ENCODE measurements around the gene CTNNA1. TPM values are rescaled to one million over a fixed set of nuclear protein-coding genes. Genes with fewer than 3 reads are reported as not detected.

Gene CTNNA1
- total RNA-seq, 3 donors from 2014 or later (not counting 1 experiment from before 2014, with no cell fraction given), result 34.4 to 53.0 (median 49.8) TPM

- intact Hi-C loops (cut with micrococcal nuclease), result no loop called here
- no peaks in the 10 kb centered on the region for H3K27me3 Mint-ChIP-seq (ENCODE audit: low read depth in 2 of 2)
- peaks cover 0 to 6% of the 10 kb centered on the region in 2 donors for H3K4me1 Mint-ChIP-seq
- no peak for TF ChIP-seq CTCF (IDR thresholded peaks at IDR 0.05)
- ATAC-seq (no peak), DNase-seq (no peak)
- no peak overlapping the region for H3K4me3 Mint-ChIP-seq
- Histone ChIP-seq H3K27me3 (ENCODE audit: control insufficient read depth, insufficient read depth, low read length) (no peaks in the 10 kb centered on the region), H3K4me1 (ENCODE audit: control insufficient read depth, insufficient read depth, low read length) (no peaks in the 10 kb centered on the region), H3K36me3 (ENCODE audit: control insufficient read depth, insufficient read depth, low read length) (peaks cover 2% of the 10 kb centered on the region), H3K9me3 (ENCODE audit: control insufficient read depth, insufficient read depth, low read length) (no peaks in the 10 kb centered on the region), H3K27ac (ENCODE audit: low read length) (no peak overlapping the region), H3K4me3 (ENCODE audit: low read length) (no peak overlapping the region)
- no peaks in the 10 kb centered on the region for H3K9me3 Mint-ChIP-seq
- no peaks in the 10 kb centered on the region for H3K36me3 Mint-ChIP-seq
- 100% methylated on average over 2 of the region's 2 CpGs for WGBS (ENCODE audit: insufficient coverage)
- H3K27ac Mint-ChIP-seq, result no peak overlapping the region
Observed at GRCh38 chr5:138922494-138922893, 169.3 kb downstream of the CTNNA1 start.

GRCh38 chr5:138925090-138925635 is 171.9 kb downstream of the CTNNA1 start:
- H3K9me3 ChIP-seq (ENCODE audit: control insufficient read depth, insufficient read depth, low read length), result no peaks in the 10 kb centered on the region
- 96% methylated on average over 12 of the region's 12 CpGs for WGBS (ENCODE audit: insufficient coverage)
- ATAC-seq (no peak), DNase-seq (no peak)
- Mint-ChIP-seq H3K36me3 (no peaks in the 10 kb centered on the region), H3K27me3 (ENCODE audit: low read depth in 2 of 2) (no peaks in the 10 kb centered on the region), H3K9me3 (no peaks in the 10 kb centered on the region), H3K4me1 (peaks cover 0 to 6% of the 10 kb centered on the region in 2 donors), H3K4me3 (no peak overlapping the region), H3K27ac (no peak overlapping the region)
- no peaks in the 10 kb centered on the region for H3K27me3 ChIP-seq (ENCODE audit: control insufficient read depth, insufficient read depth, low read length)
- H3K4me3 ChIP-seq (ENCODE audit: low read length), result no peak overlapping the region
- H3K27ac ChIP-seq (ENCODE audit: low read length), result no peak overlapping the region
- no peaks in the 10 kb centered on the region for H3K4me1 ChIP-seq (ENCODE audit: control insufficient read depth, insufficient read depth, low read length)
- H3K36me3 ChIP-seq (ENCODE audit: control insufficient read depth, insufficient read depth, low read length), result peaks cover 2% of the 10 kb centered on the region
- no peak for TF ChIP-seq CTCF (IDR thresholded peaks at IDR 0.05)
- intact Hi-C loops (cut with micrococcal nuclease), result no loop called here

- Mint-ChIP-seq H3K27me3 (ENCODE audit: low read depth in 2 of 2) (no peaks in the 10 kb centered on the region), H3K4me3 (no peak overlapping the region), H3K27ac (no peak overlapping the region), H3K36me3 (peaks cover 4% of the 10 kb centered on the region), H3K4me1 (peaks cover 0 to 6% of the 10 kb centered on the region in 2 donors), H3K9me3 (no peaks in the 10 kb centered on the region)
- no peaks in the 10 kb centered on the region for H3K27me3 ChIP-seq (ENCODE audit: control insufficient read depth, insufficient read depth, low read length)
- intact Hi-C loops (cut with micrococcal nuclease), result no loop called here
- peak in 1 of 3 donors; percentile 25 for ATAC-seq
- no peak overlapping the region for H3K4me3 ChIP-seq (ENCODE audit: low read length)
- no peaks in the 10 kb centered on the region for H3K9me3 ChIP-seq (ENCODE audit: control insufficient read depth, insufficient read depth, low read length)
- no peak overlapping the region for H3K27ac ChIP-seq (ENCODE audit: low read length)
- TF ChIP-seq CTCF (IDR thresholded peaks at IDR 0.05), result no peak
- H3K36me3 ChIP-seq (ENCODE audit: control insufficient read depth, insufficient read depth, low read length), result peaks cover 6% of the 10 kb centered on the region
- H3K4me1 ChIP-seq (ENCODE audit: control insufficient read depth, insufficient read depth, low read length), result no peaks in the 10 kb centered on the region
- no peak for DNase-seq
- WGBS (ENCODE audit: insufficient coverage), result 96% methylated on average over 11 of the region's 11 CpGs
Observed at GRCh38 chr5:138926257-138926656, 173.0 kb downstream of the CTNNA1 start.

Data from natural killer cell (primary cell).